HEK293 (cell line): ENCODE measurements around the gene TBC1D16.

ENCODE experiments used
- ATF2 ChIP-seq: fragments of 450-650 bp; formaldehyde crosslinking; IDR thresholded peaks from 2 replicates; pipeline ENCODE4 v1.5.1; 2016; ENCODE audit warnings: missing biosample characterization, missing genetic modification characterization, low read depth
- CTCF ChIP-seq: fragments of 450-650 bp; formaldehyde crosslinking; IDR thresholded peaks from 2 replicates; pipeline ENCODE4 v1.5.1; 2016; ENCODE audit warnings: missing biosample characterization, missing genetic modification characterization
- MYNN ChIP-seq: fragments of 450-650 bp; formaldehyde crosslinking; IDR thresholded peaks from 2 replicates; pipeline ENCODE4 v1.5.1; 2016; ENCODE audit warnings: missing biosample characterization, missing genetic modification characterization, borderline replicate concordance
- PRDM2 ChIP-seq: fragments of 450-650 bp; formaldehyde crosslinking; IDR thresholded peaks from 2 replicates; pipeline ENCODE4 v1.5.1; 2016; ENCODE audit warnings: missing biosample characterization, missing genetic modification characterization, borderline replicate concordance
- REST ChIP-seq: fragments of 450-650 bp; formaldehyde crosslinking; IDR thresholded peaks from 2 replicates; pipeline ENCODE4 v1.5.1; 2016; ENCODE audit warnings: missing biosample characterization, missing genetic modification characterization
- SETDB1 ChIP-seq: IDR thresholded peaks from one replicate; pipeline ENCODE4 v1.6.1; 2017; ENCODE audit warnings: mild to moderate bottlenecking, low read length, moderate library complexity, mixed read lengths; ENCODE audit not compliant: insufficient read length
- TRIM28 ChIP-seq: IDR thresholded peaks from 2 replicates; pipeline ENCODE4 v1.6.1; 2011; ENCODE audit warnings: low read length, control low read depth, borderline replicate concordance
- ZBTB11 ChIP-seq: fragments of 450-650 bp; formaldehyde crosslinking; conservative IDR thresholded peaks from 2 replicates; pipeline ENCODE4 v1.5.1; 2016; ENCODE audit warnings: low read depth, missing biosample characterization, missing genetic modification characterization
- ZNF521 ChIP-seq: fragments of 450-650 bp; formaldehyde crosslinking; IDR thresholded peaks from 2 replicates; pipeline ENCODE4 v1.5.1; 2017; ENCODE audit warnings: missing biosample characterization, mild to moderate bottlenecking, missing genetic modification characterization
- ZNF626 ChIP-seq: fragments of 450-650 bp; sonication (Bioruptor Pico); formaldehyde crosslinking; IDR thresholded peaks from 2 replicates; pipeline ENCODE4 v1.5.1; 2018; ENCODE audit warnings: missing biosample characterization, missing genetic modification characterization, inconsistent platforms
- ZNF664 ChIP-seq: fragments of 450-650 bp; formaldehyde crosslinking; IDR thresholded peaks from 2 replicates; pipeline ENCODE4 v1.5.1; 2016; ENCODE audit warnings: missing biosample characterization, missing genetic modification characterization
- ZNF707 ChIP-seq: fragments of 450-650 bp; formaldehyde crosslinking; IDR thresholded peaks from 2 replicates; pipeline ENCODE4 v1.5.1; 2016; ENCODE audit warnings: missing biosample characterization, missing genetic modification characterization

- no peak for TF ChIP-seq ATF2 (tag by site-specific recombination)
- TF ChIP-seq REST (tag by site-specific recombination): no peak
- TF ChIP-seq TRIM28: no peak
- no peak for TF ChIP-seq ZNF664 (tag by site-specific recombination)
- TF ChIP-seq ZNF626 (tag by site-specific recombination): no peak
- no peak for TF ChIP-seq CTCF
- no peak for TF ChIP-seq ZNF521 (tag by site-specific recombination)
- TF ChIP-seq PRDM2 (tag by site-specific recombination): no peak
- TF ChIP-seq MYNN: no peak
- no peak for TF ChIP-seq ZBTB11
- no peak for TF ChIP-seq ZNF707 (tag by site-specific recombination)
- no peak for TF ChIP-seq SETDB1
Measured at GRCh38 chr17:79926605-79927135, 109.0 kb downstream of the TBC1D16 start.
